Measurements from ENCODE around the gene PHAX.

GRCh38 chr5:126658561-126658960 lies 57.8 kb downstream of the PHAX start:
- TF ChIP-seq CTCF (IDR thresholded peaks at IDR 0.05) (no peak), POLR2A (IDR thresholded peaks at IDR 0.05) (no peak)
